Transverse colon (tissue), 3 donors: Measurements from ENCODE around the gene PEX14.

Experiments
- EP300 ChIP-seq: sonication (generic); formaldehyde crosslinking; IDR thresholded peaks from one replicate; pipeline ENCODE4 v1.6.1; 2017; ENCODE audit warnings: antibody characterized with exemption, low read depth
- POLR2A ChIP-seq: fragments of 450-650 bp; IDR thresholded peaks from one replicate; pipeline ENCODE4 v1.6.1; 2016; ENCODE audit warnings: antibody characterized with exemption, mild to moderate bottlenecking, moderate library complexity
- TF ChIP-seq, protein P1 (sequence below), 5 experiments: fragments of 200-600 bp in 3 of 5; fragments of 450-650 bp in 2 of 5; sonication (generic) in 3 of 5; IDR thresholded peaks; 1 replicate in 2 of 5; 2 replicates in 3 of 5; pipeline ENCODE4 v1.5.1; 2016 to 2017; ENCODE audit warnings: antibody characterized with exemption in 5 of 5, inconsistent platforms in 3 of 5, mild to moderate bottlenecking in 2 of 5, moderate library complexity in 1 of 5

DNA sequence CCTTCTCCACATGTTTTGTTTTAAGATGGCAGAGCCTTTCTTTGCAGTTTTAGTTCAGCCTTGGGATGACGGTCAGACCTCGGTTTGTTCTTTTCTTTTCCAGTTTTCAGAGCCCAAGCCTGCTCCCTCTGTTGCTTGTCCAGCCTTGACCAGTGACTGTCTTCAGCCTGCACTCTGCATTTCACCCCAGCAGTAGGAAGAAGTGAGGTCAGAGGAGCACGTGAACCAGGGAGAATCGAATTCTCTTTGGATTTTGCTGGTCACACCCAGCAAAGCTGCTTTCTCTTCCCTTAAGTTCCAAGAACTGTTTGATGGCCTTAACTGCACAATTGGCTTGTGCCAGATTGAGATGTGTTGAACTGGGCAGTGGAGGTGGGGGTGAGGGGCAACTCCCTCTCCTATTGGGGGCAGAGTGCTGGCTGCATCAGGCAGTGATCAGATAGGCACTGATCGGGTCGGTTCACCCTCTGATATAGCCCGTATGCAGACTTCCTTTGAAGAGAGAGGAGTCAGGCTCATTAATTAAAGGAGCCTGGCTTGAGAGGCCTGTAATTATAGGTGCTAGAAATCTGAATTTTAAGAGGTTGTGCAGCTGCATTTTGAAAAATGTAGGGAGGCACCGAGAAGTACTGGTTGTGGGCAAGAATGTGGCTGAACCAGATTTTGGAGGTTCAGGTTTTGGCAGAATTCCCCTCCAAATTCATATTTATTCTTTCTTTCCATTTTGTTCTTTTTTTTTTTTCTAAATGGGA, 42.4 kb downstream of the PEX14 start:
- TF ChIP-seq POLR2A (no peak), EP300 (no peak)
- TF ChIP-seq, protein P1, sequence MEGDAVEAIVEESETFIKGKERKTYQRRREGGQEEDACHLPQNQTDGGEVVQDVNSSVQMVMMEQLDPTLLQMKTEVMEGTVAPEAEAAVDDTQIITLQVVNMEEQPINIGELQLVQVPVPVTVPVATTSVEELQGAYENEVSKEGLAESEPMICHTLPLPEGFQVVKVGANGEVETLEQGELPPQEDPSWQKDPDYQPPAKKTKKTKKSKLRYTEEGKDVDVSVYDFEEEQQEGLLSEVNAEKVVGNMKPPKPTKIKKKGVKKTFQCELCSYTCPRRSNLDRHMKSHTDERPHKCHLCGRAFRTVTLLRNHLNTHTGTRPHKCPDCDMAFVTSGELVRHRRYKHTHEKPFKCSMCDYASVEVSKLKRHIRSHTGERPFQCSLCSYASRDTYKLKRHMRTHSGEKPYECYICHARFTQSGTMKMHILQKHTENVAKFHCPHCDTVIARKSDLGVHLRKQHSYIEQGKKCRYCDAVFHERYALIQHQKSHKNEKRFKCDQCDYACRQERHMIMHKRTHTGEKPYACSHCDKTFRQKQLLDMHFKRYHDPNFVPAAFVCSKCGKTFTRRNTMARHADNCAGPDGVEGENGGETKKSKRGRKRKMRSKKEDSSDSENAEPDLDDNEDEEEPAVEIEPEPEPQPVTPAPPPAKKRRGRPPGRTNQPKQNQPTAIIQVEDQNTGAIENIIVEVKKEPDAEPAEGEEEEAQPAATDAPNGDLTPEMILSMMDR (IDR thresholded peaks at IDR 0.05), result no peak
